ENCODE results near the gene RMND5B. TPM values are rescaled to one million over a fixed set of nuclear protein-coding genes. Genes with fewer than 3 reads are reported as not detected.

RMND5B gene
- polyA plus RNA-seq, 1 donor from 2014 or later, result 37.3 TPM

- Histone ChIP-seq H3F3A (ENCODE audit: insufficient read depth, low read length, poor library complexity, severe bottlenecking) (no peaks in the 10 kb centered on the region), H3K79me2 (replicated peaks; ENCODE audit: insufficient read depth, low read length) (no peaks in the 10 kb centered on the region), H3K4me2 (ENCODE audit: low read length) (no peak overlapping the region), H2AFZ (ENCODE audit: low read depth, low read length) (no peak overlapping the region), H3K36me3 (ENCODE audit: insufficient read depth, low read length) (no peaks in the 10 kb centered on the region), H4K20me1 (ENCODE audit: insufficient read depth) (no peaks in the 10 kb centered on the region), H3K9me3 (ENCODE audit: low read length) (no peaks in the 10 kb centered on the region), H3K4me3 (ENCODE audit: low read length) (no peak overlapping the region), H3K9me2 (ENCODE audit: insufficient read depth, low read length) (no peaks in the 10 kb centered on the region), H3K27ac (ENCODE audit: low read length) (no peak overlapping the region), H3K9ac (ENCODE audit: low read length) (no peak overlapping the region), H3K27me3 (ENCODE audit: insufficient read depth, low read depth, low read length) (no peaks in the 10 kb centered on the region)
- TF ChIP-seq CTCF (IDR thresholded peaks at IDR 0.05; ENCODE audit: poor library complexity, severe bottlenecking), result no peak
- no peak for TF ChIP-seq EZH2 (IDR thresholded peaks at IDR 0.05; ENCODE audit: borderline replicate concordance, insufficient read depth, low read length, poor library complexity, severe bottlenecking)
- TF ChIP-seq TAF1 (IDR thresholded peaks at IDR 0.05; ENCODE audit: low read depth), result no peak
- no peak for TF ChIP-seq EP300 (conservative IDR thresholded peaks at IDR 0.05; ENCODE audit: poor library complexity, severe bottlenecking)
- TF ChIP-seq MXI1 (conservative IDR thresholded peaks at IDR 0.05; ENCODE audit: poor library complexity, severe bottlenecking), result no peak
- TF ChIP-seq POLR2AphosphoS5 (IDR thresholded peaks at IDR 0.05), result no peak
- no peak for TF ChIP-seq REST (IDR thresholded peaks at IDR 0.05; ENCODE audit: borderline replicate concordance)
- TF ChIP-seq SMC3 (conservative IDR thresholded peaks at IDR 0.05; ENCODE audit: poor library complexity), result no peak
- no peak for TF ChIP-seq RAD21 (conservative IDR thresholded peaks at IDR 0.05)
Observed at GRCh38 chr5:178192787-178193186, 62.0 kb downstream of the RMND5B start.

GRCh38 chr5:178193251-178193809, 62.5 kb downstream of the RMND5B start:
- Histone ChIP-seq H3K27me3 (ENCODE audit: insufficient read depth, low read depth, low read length) (no peaks in the 10 kb centered on the region), H3K9ac (ENCODE audit: low read length) (no peak overlapping the region), H3K9me3 (ENCODE audit: low read length) (no peaks in the 10 kb centered on the region), H3K27ac (ENCODE audit: low read length) (no peak overlapping the region), H4K20me1 (ENCODE audit: insufficient read depth) (no peaks in the 10 kb centered on the region), H3K36me3 (ENCODE audit: insufficient read depth, low read length) (no peaks in the 10 kb centered on the region), H3K4me2 (ENCODE audit: low read length) (no peak overlapping the region), H3K79me2 (replicated peaks; ENCODE audit: insufficient read depth, low read length) (no peaks in the 10 kb centered on the region), H3K4me3 (ENCODE audit: low read length) (no peak overlapping the region), H3K9me2 (ENCODE audit: insufficient read depth, low read length) (no peaks in the 10 kb centered on the region), H2AFZ (ENCODE audit: low read depth, low read length) (no peak overlapping the region), H3F3A (ENCODE audit: insufficient read depth, low read length, poor library complexity, severe bottlenecking) (no peaks in the 10 kb centered on the region)
- TF ChIP-seq CTCF (IDR thresholded peaks at IDR 0.05; ENCODE audit: poor library complexity, severe bottlenecking) (no peak), EZH2 (IDR thresholded peaks at IDR 0.05; ENCODE audit: borderline replicate concordance, insufficient read depth, low read length, poor library complexity, severe bottlenecking) (no peak), RAD21 (conservative IDR thresholded peaks at IDR 0.05) (no peak), SMC3 (conservative IDR thresholded peaks at IDR 0.05; ENCODE audit: poor library complexity) (no peak), MXI1 (conservative IDR thresholded peaks at IDR 0.05; ENCODE audit: poor library complexity, severe bottlenecking) (no peak), TAF1 (IDR thresholded peaks at IDR 0.05; ENCODE audit: low read depth) (no peak), EP300 (conservative IDR thresholded peaks at IDR 0.05; ENCODE audit: poor library complexity, severe bottlenecking) (no peak), POLR2AphosphoS5 (IDR thresholded peaks at IDR 0.05) (no peak), REST (IDR thresholded peaks at IDR 0.05; ENCODE audit: borderline replicate concordance) (no peak)

Data from neural cell (in vitro differentiated cells).